ENCODE results near the gene SBDS.

The SBDS gene

GRCh38 chr7:66952343-66953043, 42.9 kb downstream of the SBDS start:
- no peaks in the 10 kb centered on the region for H3K27me3 ChIP-seq (ENCODE audit: control insufficient read depth, insufficient read depth, low read length)
- no peak for TF ChIP-seq CTCF (IDR thresholded peaks at IDR 0.05)
- H3K79me2 ChIP-seq: no peaks in the 10 kb centered on the region
- no peaks in the 10 kb centered on the region for H3K9me3 ChIP-seq (ENCODE audit: control insufficient read depth, low read length)
- no peaks in the 10 kb centered on the region for H3K36me3 ChIP-seq (ENCODE audit: control insufficient read depth, insufficient read depth, low read length)
- H2AFZ ChIP-seq: no peak overlapping the region
- H3K4me1 ChIP-seq: no peaks in the 10 kb centered on the region
- no peak overlapping the region for H3K9ac ChIP-seq
- H3K4me2 ChIP-seq (ENCODE audit: low read length): no peak overlapping the region
- H3K27ac ChIP-seq: no peak overlapping the region
- H3K4me3 ChIP-seq (ENCODE audit: low read depth, low read length): no peak overlapping the region

GRCh38 chr7:66950763-66951162, 44.6 kb downstream of the SBDS start:
- H3K4me3 ChIP-seq (ENCODE audit: low read depth, low read length): no peak overlapping the region
- no peak for TF ChIP-seq CTCF (IDR thresholded peaks at IDR 0.05)
- H3K4me2 ChIP-seq (ENCODE audit: low read length): no peak overlapping the region
- no peaks in the 10 kb centered on the region for H3K4me1 ChIP-seq
- H3K36me3 ChIP-seq (ENCODE audit: control insufficient read depth, insufficient read depth, low read length): no peaks in the 10 kb centered on the region
- no peak overlapping the region for H2AFZ ChIP-seq
- no peaks in the 10 kb centered on the region for H3K9me3 ChIP-seq (ENCODE audit: control insufficient read depth, low read length)
- H3K9ac ChIP-seq: no peak overlapping the region
- no peaks in the 10 kb centered on the region for H3K27me3 ChIP-seq (ENCODE audit: control insufficient read depth, insufficient read depth, low read length)
- H3K79me2 ChIP-seq: no peaks in the 10 kb centered on the region
- H3K27ac ChIP-seq: no peak overlapping the region

- H3K36me3 ChIP-seq (ENCODE audit: control insufficient read depth, insufficient read depth, low read length): no peaks in the 10 kb centered on the region
- no peaks in the 10 kb centered on the region for H3K9me3 ChIP-seq (ENCODE audit: control insufficient read depth, low read length)
- no peak for TF ChIP-seq CTCF (IDR thresholded peaks at IDR 0.05)
- no peak overlapping the region for H3K4me2 ChIP-seq (ENCODE audit: low read length)
- no peak overlapping the region for H3K4me3 ChIP-seq (ENCODE audit: low read depth, low read length)
- H3K9ac ChIP-seq: no peak overlapping the region
- H3K27ac ChIP-seq: no peak overlapping the region
- no peak overlapping the region for H2AFZ ChIP-seq
- no peaks in the 10 kb centered on the region for H3K27me3 ChIP-seq (ENCODE audit: control insufficient read depth, insufficient read depth, low read length)
- no peaks in the 10 kb centered on the region for H3K79me2 ChIP-seq
- no peaks in the 10 kb centered on the region for H3K4me1 ChIP-seq
Observed at GRCh38 chr7:66950311-66950710, 45.1 kb downstream of the SBDS start.

- H3K9me3 ChIP-seq (ENCODE audit: control insufficient read depth, low read length): no peaks in the 10 kb centered on the region
- H3K27ac ChIP-seq: no peak overlapping the region
- H3K36me3 ChIP-seq (ENCODE audit: control insufficient read depth, insufficient read depth, low read length): no peaks in the 10 kb centered on the region
- no peak overlapping the region for H3K4me3 ChIP-seq (ENCODE audit: low read depth, low read length)
- H3K9ac ChIP-seq: no peak overlapping the region
- no peaks in the 10 kb centered on the region for H3K4me1 ChIP-seq
- TF ChIP-seq CTCF (IDR thresholded peaks at IDR 0.05): no peak
- H3K4me2 ChIP-seq (ENCODE audit: low read length): no peak overlapping the region
- no peak overlapping the region for H2AFZ ChIP-seq
- H3K27me3 ChIP-seq (ENCODE audit: control insufficient read depth, insufficient read depth, low read length): no peaks in the 10 kb centered on the region
- H3K79me2 ChIP-seq: no peaks in the 10 kb centered on the region
Observed at GRCh38 chr7:66948480-66949109, 46.8 kb downstream of the SBDS start.

- no peak overlapping the region for H3K27ac ChIP-seq
- no peak overlapping the region for H3K4me2 ChIP-seq (ENCODE audit: low read length)
- TF ChIP-seq CTCF (IDR thresholded peaks at IDR 0.05): no peak
Observed at GRCh38 chr7:66946545-66946944, 48.8 kb downstream of the SBDS start.

More at GRCh38 chr7:66946545-66946944, 48.8 kb downstream of the SBDS start:
- no peaks in the 10 kb centered on the region for H3K9me3 ChIP-seq (ENCODE audit: control insufficient read depth, low read length)
- H3K4me3 ChIP-seq (ENCODE audit: low read depth, low read length): no peak overlapping the region
- no peak overlapping the region for H2AFZ ChIP-seq
- no peak overlapping the region for H3K9ac ChIP-seq
- H3K4me1 ChIP-seq: no peaks in the 10 kb centered on the region
- H3K27me3 ChIP-seq (ENCODE audit: control insufficient read depth, insufficient read depth, low read length): no peaks in the 10 kb centered on the region
- no peaks in the 10 kb centered on the region for H3K36me3 ChIP-seq (ENCODE audit: control insufficient read depth, insufficient read depth, low read length)
- H3K79me2 ChIP-seq: peaks cover 2% of the 10 kb centered on the region
